Hepatocyte (in vitro differentiated cells): ENCODE measurements around the gene MFAP3. TPM values are rescaled to one million over a fixed set of nuclear protein-coding genes. Genes with fewer than 3 reads are reported as not detected.
"Not testable (repeated sequence)": the region's sequence is repeated elsewhere in the genome, so short reads cannot be mapped to it uniquely, and the experiment has no call there.

ENCODE experiments used
- DNase-seq: peaks from one replicate; pipeline ENCODE4 v3.0.0-alpha.2; 2016; ENCODE audit warnings: low spot score
- H2AFZ ChIP-seq: fragments of 200-600 bp; sonication (generic); 2 replicates; pipeline ENCODE4 v1.6.0; 2016; ENCODE audit warnings: antibody characterized with exemption, mild to moderate bottlenecking
- H3K27ac ChIP-seq: fragments of 200-600 bp; sonication (generic); 2 replicates; pipeline ENCODE4 v1.5.1; 2016; ENCODE audit warnings: mild to moderate bottlenecking
- H3K27me3 ChIP-seq: fragments of 200-600 bp; sonication (generic); 2 replicates; pipeline ENCODE4 v1.6.1; 2016
- H3K36me3 ChIP-seq: fragments of 200-600 bp; sonication (generic); replicated peaks from 2 replicates; pipeline ENCODE4 v1.5.1; 2016; ENCODE audit warnings: low read depth; ENCODE audit not compliant: insufficient read depth
- H3K4me1 ChIP-seq: fragments of 200-600 bp; sonication (generic); 2 replicates; pipeline ENCODE4 v1.5.1; 2016; ENCODE audit warnings: mild to moderate bottlenecking, moderate library complexity; ENCODE audit not compliant: insufficient read depth
- H3K4me2 ChIP-seq: fragments of 200-600 bp; sonication (generic); 2 replicates; pipeline ENCODE4 v1.6.0; 2016
- H3K4me3 ChIP-seq: fragments of 200-600 bp; sonication (generic); 2 replicates; pipeline ENCODE4 v1.5.1; 2016; ENCODE audit warnings: mild to moderate bottlenecking
- H3K79me2 ChIP-seq: fragments of 200-600 bp; sonication (generic); 2 replicates; pipeline ENCODE4 v1.6.0; 2017; ENCODE audit warnings: mild to moderate bottlenecking
- H3K9me2 ChIP-seq: fragments of 200-600 bp; sonication (generic); replicated peaks from 2 replicates; pipeline ENCODE4 v1.6.0; 2017; ENCODE audit warnings: mild to moderate bottlenecking; ENCODE audit not compliant: insufficient read depth
- H3K9me3 ChIP-seq: fragments of 200-600 bp; sonication (generic); 2 replicates; pipeline ENCODE4 v1.5.1; 2016; ENCODE audit warnings: low read depth, mild to moderate bottlenecking
- H4K20me1 ChIP-seq: fragments of 200-600 bp; sonication (generic); 2 replicates; pipeline ENCODE4 v1.6.0; 2016; ENCODE audit warnings: mild to moderate bottlenecking; ENCODE audit not compliant: insufficient read depth, poor library complexity, severe bottlenecking
- EZH2 ChIP-seq: fragments of 200-600 bp; sonication (generic); IDR thresholded peaks from 2 replicates; pipeline ENCODE4 v1.6.1; 2016; ENCODE audit warnings: antibody characterized with exemption, mild to moderate bottlenecking, borderline replicate concordance
- EZH2phosphoT487 ChIP-seq: fragments of 200-600 bp; sonication (generic); IDR thresholded peaks from one replicate; pipeline ENCODE4 v1.6.1; 2018; ENCODE audit warnings: antibody characterized with exemption, mild to moderate bottlenecking, low read depth, moderate library complexity; ENCODE audit not compliant: unreplicated experiment, severe bottlenecking
- WGBS: methylation state at CpG from one replicate; pipeline ENCODE4 v1.1.6; 2016; ENCODE audit warnings: low lambda C conversion rate; ENCODE audit errors: missing lambda C conversion rate; 5-methylcytosine and 5-hydroxymethylcytosine counted together
- polyA plus RNA-seq: library from polyadenylated mRNA; unstranded; fragments of >200 nt; fragmentation: Nextera tagmentation; extraction: Ambion mirVana; gene quantifications from 2 replicates; pipeline ENCODE4 v1.2.1, GENCODE V29; 2016
- total RNA-seq: library from RNA; depleted of rRNA; stranded (reverse); fragments of >200 nt; gene quantifications from 2 replicates; pipeline ENCODE4 v1.2.3, GENCODE V29; 2014
- TF ChIP-seq, protein P1 (sequence below): fragments of 200-600 bp; sonication (generic); IDR thresholded peaks from 2 replicates; pipeline ENCODE4 v1.5.1; 2016; ENCODE audit warnings: antibody characterized with exemption, mild to moderate bottlenecking; ENCODE audit not compliant: poor library complexity

Gene MFAP3
- total and polyA plus RNA-seq, 2 experiments from 2014 or later, result 14.4 to 65.4 TPM

DNA sequence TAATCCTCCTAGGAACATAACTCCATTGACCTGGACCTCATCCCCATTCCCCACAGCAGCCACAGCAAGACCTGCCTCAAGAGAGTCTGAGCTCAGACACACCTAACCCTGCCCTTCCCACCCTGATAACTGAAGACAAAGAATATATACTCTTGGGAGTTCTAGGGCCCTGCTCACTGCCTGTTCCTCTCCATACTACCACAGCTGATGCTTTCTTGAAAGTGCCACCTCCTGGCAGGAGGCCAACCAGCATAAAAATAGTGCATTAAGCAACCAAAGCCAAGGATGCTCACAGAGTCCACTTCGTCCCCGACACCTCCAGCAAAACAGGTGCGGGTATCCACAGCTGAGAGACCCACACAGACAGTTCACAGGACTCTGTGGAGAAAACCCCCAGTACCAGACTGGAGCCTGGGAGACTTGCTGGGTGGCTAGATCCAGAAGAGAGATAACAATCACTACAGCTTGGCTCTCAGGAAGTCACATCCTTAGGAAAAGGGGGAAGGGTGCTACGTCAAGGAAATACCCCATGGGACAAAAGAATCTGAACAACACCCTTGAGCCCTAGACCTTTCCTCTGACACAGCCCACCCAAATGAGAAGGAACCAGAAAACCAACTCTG is 23.6 kb upstream of the MFAP3 start:
- TF ChIP-seq, protein P1, sequence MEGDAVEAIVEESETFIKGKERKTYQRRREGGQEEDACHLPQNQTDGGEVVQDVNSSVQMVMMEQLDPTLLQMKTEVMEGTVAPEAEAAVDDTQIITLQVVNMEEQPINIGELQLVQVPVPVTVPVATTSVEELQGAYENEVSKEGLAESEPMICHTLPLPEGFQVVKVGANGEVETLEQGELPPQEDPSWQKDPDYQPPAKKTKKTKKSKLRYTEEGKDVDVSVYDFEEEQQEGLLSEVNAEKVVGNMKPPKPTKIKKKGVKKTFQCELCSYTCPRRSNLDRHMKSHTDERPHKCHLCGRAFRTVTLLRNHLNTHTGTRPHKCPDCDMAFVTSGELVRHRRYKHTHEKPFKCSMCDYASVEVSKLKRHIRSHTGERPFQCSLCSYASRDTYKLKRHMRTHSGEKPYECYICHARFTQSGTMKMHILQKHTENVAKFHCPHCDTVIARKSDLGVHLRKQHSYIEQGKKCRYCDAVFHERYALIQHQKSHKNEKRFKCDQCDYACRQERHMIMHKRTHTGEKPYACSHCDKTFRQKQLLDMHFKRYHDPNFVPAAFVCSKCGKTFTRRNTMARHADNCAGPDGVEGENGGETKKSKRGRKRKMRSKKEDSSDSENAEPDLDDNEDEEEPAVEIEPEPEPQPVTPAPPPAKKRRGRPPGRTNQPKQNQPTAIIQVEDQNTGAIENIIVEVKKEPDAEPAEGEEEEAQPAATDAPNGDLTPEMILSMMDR, result no peak
- TF ChIP-seq EZH2phosphoT487, result no peak
- TF ChIP-seq EZH2, result no peak
- 95% methylated on average over 4 of the region's 4 CpGs for WGBS
- Histone ChIP-seq H3K9me3 (no peaks in the 10 kb centered on the region), H3K4me1 (no peaks in the 10 kb centered on the region), H3K9me2 (no peaks in the 10 kb centered on the region), H2AFZ (no peak overlapping the region), H3K36me3 (no peaks in the 10 kb centered on the region), H3K27me3 (no peaks in the 10 kb centered on the region), H3K4me3 (no peak overlapping the region), H4K20me1 (no peaks in the 10 kb centered on the region), H3K79me2 (no peaks in the 10 kb centered on the region), H3K27ac (no peak overlapping the region), H3K4me2 (no peak overlapping the region)
- DNase-seq, result no peak

DNA sequence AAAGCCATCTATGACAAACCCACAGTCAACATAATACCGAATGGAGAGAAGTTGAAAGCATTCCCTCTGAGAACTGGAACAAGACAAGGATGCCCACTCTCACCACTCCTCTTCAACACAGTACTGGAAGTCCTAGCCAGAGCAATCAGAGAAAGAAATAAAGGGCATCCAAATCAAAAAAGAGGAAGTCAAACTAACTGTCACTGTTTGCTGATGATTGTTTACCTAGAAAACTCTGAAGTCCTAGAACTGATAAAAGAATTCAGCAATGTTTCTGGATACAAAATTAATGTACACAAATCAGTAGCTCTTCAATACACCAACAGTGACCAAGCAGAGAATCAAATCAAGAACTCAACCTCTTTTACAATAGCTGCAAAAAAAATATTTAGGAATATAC is 19.8 kb upstream of the MFAP3 start:
- DNase-seq, H3K79me2 ChIP-seq, H4K20me1 ChIP-seq, H3K9me2 ChIP-seq, H2AFZ ChIP-seq, H3K4me2 ChIP-seq, H3K4me1 ChIP-seq, H3K36me3 ChIP-seq, H3K9me3 ChIP-seq, H3K27me3 ChIP-seq, H3K27ac ChIP-seq, H3K4me3 ChIP-seq: not testable (repeated sequence)
- WGBS, result 100% methylated on average over 1 of the region's 1 CpG

DNA sequence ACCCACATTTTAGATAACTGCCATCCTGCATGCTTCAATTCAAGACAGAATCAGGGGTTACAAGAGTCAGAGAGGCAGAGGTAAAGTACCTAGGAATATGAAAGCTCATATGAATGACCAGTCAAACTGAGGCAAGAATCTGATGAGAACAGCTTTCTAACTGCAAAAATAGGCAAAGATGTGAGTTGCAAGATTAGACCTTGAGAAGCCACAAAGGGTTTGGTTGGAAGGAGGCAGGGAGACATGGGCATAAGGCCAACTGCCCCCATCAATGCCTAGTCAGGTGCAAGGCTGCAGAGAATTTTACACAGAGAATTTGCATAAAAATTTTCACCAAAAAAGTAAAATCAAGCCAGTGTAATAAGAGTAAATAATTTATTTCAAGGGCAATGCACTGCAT is 12.8 kb upstream of the MFAP3 start:
- no peaks in the 10 kb centered on the region for H3K4me1 ChIP-seq
- H3K36me3 ChIP-seq, result no peaks in the 10 kb centered on the region
- no peak overlapping the region for H3K27ac ChIP-seq
- no peak overlapping the region for H3K4me3 ChIP-seq
- no peak for DNase-seq
- H3K9me2 ChIP-seq, result no peaks in the 10 kb centered on the region
- no peaks in the 10 kb centered on the region for H4K20me1 ChIP-seq
- TF ChIP-seq EZH2 (no peak), EZH2phosphoT487 (no peak)
- TF ChIP-seq, protein P1, result no peak
- no peaks in the 10 kb centered on the region for H3K9me3 ChIP-seq
- H3K27me3 ChIP-seq, result no peaks in the 10 kb centered on the region
- no peaks in the 10 kb centered on the region for H3K79me2 ChIP-seq
- no peak overlapping the region for H3K4me2 ChIP-seq
- H2AFZ ChIP-seq, result no peak overlapping the region

DNA sequence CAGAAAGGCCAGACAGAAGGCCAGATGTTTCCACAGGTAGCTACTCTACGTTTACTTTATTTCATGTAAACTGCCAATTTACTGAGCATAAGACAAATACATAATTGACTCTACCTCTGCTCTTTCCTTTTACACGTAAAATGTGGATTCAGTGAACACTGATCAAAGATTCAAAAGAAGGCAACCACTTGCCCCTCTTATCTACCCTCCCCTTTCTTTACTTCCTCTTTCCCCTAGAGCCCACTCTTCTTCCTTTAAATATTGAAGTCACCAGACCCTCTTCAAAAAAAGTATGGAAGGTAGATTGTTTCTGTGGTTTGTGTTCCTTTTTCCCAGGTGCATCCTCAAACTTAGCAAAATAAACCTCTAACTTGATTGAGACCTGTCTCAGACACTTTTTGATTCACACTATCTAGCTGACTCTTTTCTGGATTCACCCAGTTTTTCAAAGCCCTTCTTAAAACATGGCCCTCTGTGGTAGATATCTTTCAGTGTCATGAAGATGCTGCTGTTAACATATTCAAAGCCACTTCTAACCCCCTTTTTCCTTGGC is 6.8 kb upstream of the MFAP3 start:
- DNase-seq, result no peak
- WGBS, result 91% methylated on average over 2 of the region's 2 CpGs
- H3K9me3 ChIP-seq, result no peaks in the 10 kb centered on the region

More for the DNA sequence above, 6.8 kb upstream of the MFAP3 start:
- Histone ChIP-seq H3K4me3 (no peak overlapping the region), H3K36me3 (no peaks in the 10 kb centered on the region), H3K27me3 (no peaks in the 10 kb centered on the region), H2AFZ (no peak overlapping the region), H3K79me2 (peaks cover 13% of the 10 kb centered on the region), H4K20me1 (no peaks in the 10 kb centered on the region), H3K27ac (no peak overlapping the region), H3K4me1 (no peaks in the 10 kb centered on the region), H3K9me2 (no peaks in the 10 kb centered on the region), H3K4me2 (no peak overlapping the region)
- TF ChIP-seq, protein P1, result no peak
- TF ChIP-seq EZH2phosphoT487 (no peak), EZH2 (no peak)
